RCC 7860 (cell line): ENCODE measurements around the gene PRIM1.
"Not testable (repeated sequence)": the region's sequence is repeated elsewhere in the genome, so short reads cannot be mapped to it uniquely, and the experiment has no call there.

Experiments
- DNase-seq: peaks from one replicate; pipeline ENCODE4 v3.0.0-alpha.2; 2015; ENCODE audit warnings: low spot score
- FAIRE-seq: peaks from 2 replicates; lab custom pipeline; 2012; peaks lifted over from hg19 to GRCh38; lab: Jason Lieb, UNC

PRIM1 gene

GRCh38 chr12:56761812-56762211, 9.7 kb upstream of the PRIM1 start:
- DNase-seq (no peak), FAIRE-seq (no peak)

DNA sequence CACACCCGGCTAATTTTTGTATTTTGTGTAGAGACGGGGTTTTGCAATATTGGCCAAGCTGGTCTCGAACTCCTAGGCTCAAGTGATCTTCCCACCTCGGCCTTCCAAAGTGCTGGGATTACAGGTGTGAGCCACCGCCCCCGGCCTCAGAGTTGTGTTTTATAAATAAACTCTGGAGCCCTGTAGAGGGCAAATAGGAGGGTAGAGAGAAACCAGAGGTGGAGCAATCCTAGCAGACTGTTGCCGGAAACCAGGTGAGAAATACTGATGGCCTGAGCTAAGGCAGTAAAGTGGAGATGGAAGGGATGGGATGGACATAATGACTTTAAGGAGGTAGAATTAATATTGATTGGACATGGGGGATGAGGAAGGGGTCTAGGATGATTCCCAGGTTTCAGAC, 8.3 kb upstream of the PRIM1 start:
- DNase-seq (no peak), FAIRE-seq (no peak)

- no peak for FAIRE-seq
- no peak for DNase-seq
These were observed 7.3 kb upstream of the PRIM1 start for GRCh38 chr12:56759263-56759908.

DNA sequence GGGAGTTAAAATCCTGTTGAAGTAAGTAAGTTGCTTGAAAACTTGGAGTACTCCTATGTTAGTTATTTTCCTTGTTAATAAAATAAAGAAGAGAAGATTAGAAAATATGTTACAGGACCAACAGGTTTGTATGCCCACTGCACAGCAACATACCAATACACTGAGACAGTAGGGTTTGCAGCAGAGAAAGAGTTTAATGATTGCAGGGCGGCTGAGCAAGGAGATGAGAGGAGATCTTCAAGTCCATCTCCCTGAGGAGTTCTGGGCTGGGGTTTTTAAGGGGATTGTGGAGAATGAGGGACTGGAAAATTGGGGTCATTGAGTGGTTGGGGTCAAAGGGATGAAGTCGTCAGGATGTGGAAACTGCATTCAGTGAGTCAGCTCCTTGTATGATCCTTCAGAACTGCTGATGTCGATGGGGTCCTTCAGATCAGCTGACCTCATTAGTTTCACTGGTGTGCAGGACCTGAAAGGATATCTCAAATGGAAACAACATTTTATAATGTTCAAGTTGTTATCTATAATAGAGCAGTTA, 6.7 kb upstream of the PRIM1 start:
- DNase-seq (no peak), FAIRE-seq (no peak)

DNA sequence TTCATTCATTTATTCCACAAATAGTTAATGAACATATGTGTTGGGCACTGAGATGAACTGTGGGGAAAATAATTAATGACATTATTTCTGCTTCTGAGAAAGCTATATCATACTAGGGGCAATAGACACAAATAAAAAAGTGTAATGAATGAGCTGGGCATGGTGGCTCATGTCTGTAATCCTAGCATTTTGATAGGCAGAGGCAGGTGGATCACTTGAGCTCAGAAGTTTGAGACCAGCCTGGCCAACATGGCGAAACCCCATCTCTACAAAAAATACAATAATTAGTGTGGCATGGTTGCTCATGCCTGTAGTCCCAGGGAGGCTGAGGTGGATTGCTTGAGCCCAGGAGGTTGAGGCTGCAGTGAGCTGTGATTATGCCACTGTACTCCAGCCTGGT, 5.8 kb upstream of the PRIM1 start:
- DNase-seq, FAIRE-seq: not testable (repeated sequence)

DNA sequence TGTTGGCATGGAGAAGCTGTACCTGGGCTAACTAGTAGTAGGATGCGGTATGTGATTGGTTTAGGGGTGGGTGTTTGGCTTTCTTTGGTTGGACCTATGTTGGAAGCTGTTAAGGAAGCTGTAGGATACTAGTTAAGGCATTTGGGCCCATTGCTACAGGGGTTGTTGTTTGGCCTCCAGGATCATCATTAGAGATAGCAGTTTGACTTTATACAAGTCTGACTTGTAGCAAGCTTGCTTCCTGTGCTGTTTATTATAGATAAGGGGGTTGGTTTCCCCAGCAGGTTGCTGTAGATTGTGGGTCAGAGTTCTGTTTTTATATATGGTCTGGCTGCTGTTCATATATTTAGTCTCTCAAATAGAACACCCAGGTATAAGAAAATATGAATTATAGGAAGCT, 1.4 kb upstream of the PRIM1 start:
- no peak for DNase-seq
- FAIRE-seq, result no peak

DNA sequence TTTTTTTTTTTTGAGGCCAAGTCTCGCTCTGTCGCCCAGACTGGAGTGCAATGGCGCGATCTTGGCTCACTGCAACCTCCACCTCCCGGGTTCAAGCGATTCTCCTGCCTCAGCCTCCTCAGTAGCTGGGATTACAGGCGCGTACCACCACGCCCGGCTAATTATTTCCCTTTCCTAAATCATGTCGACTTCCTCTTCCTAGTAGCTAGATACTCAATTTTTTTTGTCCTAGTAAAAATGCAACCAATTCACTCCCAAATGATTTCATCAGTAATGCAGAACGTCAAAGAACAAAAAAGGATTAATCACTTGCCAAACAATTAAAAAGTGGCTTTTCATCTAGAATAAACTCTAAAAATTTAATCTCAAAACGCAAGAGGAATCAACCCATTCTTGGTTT, 1.5 kb downstream of the PRIM1 start:
- FAIRE-seq, DNase-seq: not testable (repeated sequence)

DNA sequence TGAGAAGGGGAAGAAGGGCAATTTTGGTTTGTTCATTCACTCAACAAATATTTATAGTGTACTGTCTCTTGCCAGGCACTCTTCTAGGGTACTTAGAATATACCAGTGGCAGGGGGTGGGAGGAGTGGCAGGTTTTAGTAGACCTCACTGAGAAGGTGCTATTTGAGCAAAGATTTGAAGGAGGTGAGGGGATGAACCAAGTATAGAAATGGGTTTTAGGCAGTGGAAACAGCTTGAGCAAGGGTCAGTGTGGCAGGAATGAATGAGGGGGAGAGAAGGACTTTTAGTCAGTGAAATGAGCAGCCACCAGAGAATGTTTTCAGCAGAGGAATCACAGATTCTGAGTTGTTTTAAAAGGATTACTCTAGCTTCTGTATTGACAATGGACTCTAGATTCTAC, 2.3 kb downstream of the PRIM1 start:
- FAIRE-seq (no peak), DNase-seq (no peak)

DNA sequence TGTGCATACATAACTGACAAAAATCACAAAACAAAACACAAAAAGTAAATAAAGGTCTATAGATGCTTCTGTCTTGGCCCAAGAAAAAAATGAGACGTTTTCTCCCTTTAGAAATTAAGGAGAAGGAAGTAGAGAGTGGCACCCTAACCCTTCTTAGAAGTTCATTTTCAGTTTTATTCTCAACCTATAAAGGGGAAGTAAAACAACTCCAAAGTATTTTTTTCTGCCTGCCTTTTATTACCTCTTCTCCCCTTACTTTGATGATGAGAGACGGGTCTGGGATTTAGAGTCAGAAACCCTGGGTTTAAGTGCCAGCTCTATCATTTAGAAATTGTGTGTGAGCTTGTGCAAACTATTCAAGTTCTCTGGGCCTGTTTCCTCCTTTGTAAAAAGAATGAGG, 2.8 kb downstream of the PRIM1 start:
- DNase-seq (no peak), FAIRE-seq (no peak)

- DNase-seq (no peak), FAIRE-seq (no peak)
These were observed 23.8 kb downstream of the PRIM1 start for GRCh38 chr12:56728139-56728861.

DNA sequence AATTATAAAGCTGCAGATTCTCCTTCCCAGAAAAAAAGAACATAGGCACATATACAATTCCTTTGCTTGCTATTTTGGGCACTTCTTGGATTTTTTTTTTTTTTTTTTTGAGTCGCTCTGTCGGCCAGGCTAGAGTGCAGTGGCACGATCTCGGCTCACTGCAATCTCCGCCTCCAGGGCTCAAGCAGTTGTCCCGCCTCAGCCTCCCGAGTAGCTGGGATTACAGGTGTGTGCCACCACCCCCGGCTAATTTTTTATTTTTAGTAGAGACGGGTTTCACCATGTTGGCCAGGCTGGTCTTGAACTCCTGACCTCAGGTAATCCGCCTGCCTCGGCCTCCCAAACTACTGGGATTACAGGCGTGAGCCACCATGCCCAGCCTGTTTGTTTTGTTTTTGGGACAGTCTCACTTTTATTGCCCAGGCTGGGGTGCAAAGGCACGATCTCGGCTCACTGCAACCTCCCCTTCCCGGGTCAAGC, 25.9 kb downstream of the PRIM1 start:
- not testable (repeated sequence) for DNase-seq, FAIRE-seq

GRCh38 chr12:56725723-56726102, 26.4 kb downstream of the PRIM1 start:
- FAIRE-seq, result no peak
- DNase-seq, result no peak

DNA sequence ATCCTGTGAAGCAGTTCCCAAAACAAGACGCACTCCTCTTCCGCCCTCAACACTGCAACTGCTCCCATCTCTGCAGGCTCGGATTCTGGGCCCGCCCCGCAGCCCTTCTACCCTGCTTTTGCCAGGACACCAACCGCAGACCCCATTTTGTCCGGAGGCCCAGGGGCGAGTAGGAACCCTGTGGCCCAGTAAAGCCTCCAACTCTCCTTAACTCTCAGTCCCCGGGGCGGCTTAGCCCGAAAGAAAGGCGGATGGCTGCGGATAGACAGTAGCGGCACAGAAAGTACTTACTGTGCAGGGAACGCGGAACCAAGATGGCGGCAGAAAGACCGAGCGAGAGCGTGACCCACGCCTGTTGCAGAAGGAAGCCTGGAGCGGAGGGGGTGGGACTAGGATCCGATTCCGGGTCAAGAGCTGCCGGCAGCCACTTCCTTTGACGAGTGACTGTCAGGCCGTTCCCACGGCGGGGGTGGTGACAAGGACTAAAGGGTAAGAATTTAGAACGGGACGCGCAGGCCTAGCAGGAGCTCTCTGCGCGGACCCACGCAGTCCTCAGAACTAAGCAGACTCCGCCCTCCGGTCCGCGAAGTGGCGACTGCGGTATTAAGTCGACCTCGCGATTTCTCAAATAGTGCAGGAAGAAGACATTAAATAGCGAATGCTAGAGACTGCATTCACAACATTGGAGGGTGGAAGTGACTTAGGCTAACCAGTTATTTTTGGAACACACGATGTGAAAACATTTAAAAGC, 27.0 kb downstream of the PRIM1 start, which contains the start of gene NACA:
NACA (minus strand) TSS at position 328 of the 751 bp plus-strand sequence. CDS start 778 bp downstream, outside the sequence.
- peak; percentile 78 for FAIRE-seq
- peak; percentile 95 for DNase-seq

GRCh38 chr12:56724701-56724971, 27.5 kb downstream of the PRIM1 start:
- FAIRE-seq (no peak), DNase-seq (no peak)

- no peak for FAIRE-seq
- DNase-seq, result peak; percentile 24
These were observed 28.0 kb downstream of the PRIM1 start for GRCh38 chr12:56723889-56724700.

DNA sequence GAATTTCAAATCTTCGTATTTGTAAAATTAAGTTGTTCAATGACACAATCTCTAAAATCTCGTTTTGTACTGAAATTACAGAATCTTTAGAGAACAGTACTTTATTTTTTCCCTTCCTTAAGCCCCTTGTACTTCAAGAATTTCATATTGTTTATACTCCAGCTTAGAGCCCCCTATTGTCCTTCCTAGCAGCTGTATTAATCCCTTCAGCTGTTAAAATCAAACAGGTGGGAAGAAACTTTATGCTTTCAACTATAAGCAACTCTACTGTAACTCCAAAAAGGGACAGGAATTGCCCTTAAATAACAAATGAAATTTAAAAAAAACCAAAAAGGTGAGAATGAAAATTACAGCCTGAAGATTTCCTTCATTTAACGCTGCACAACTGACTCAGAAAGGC, 28.8 kb downstream of the PRIM1 start:
- DNase-seq, result no peak

GRCh38 chr12:56722832-56723231, 29.3 kb downstream of the PRIM1 start:
- DNase-seq, result no peak
- no peak for FAIRE-seq

More for the DNA sequence above, 28.8 kb downstream of the PRIM1 start:
- no peak for FAIRE-seq

DNA sequence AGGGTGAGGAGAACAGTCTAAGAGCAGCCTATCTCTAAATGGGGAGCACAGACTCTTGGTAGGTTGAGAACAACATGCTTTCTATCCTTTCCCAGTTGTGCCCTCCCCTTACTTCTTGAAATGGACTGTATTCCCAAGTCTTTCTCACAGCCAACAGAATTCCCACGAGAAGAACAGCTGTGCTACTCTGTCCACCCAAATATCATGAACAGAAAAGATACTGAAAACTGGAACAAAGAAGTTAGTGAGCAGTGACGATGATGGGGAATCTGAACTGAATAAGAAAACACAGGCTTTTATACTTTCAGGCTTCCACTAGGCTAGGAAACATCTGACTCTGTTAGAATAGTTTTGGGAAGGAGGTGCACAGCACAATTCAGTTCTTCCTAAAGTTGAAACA, 30.4 kb downstream of the PRIM1 start:
- DNase-seq (no peak), FAIRE-seq (no peak)

- DNase-seq, result no peak
- FAIRE-seq, result no peak
These were observed 30.9 kb downstream of the PRIM1 start for GRCh38 chr12:56721216-56721615.

DNA sequence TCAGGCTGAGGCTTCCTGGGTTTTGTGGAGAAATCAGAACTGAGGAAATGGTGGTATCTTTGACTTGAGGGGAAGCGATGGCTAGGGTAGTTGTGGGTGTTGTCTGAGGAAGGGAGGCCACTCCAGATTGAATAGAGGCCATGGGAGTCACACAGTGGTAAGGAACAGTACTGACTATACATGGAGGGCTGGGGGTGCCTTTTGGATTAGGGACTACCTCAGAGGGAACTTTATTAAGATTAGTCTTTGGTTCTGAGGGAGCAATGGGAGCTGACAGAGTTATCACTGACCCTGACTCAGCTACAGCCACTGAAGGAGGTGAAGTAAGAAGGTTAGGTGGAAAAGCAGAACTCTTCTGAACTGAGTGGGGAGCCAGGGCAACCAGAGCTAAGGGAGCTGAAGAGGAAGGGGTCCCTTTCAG, 31.4 kb downstream of the PRIM1 start:
- FAIRE-seq (no peak), DNase-seq (no peak)

GRCh38 chr12:56719056-56719455, 33.1 kb downstream of the PRIM1 start:
- no peak for FAIRE-seq
- no peak for DNase-seq
